NCI-H1092 treated with DMSO at 0.1 percent for 48 hours (cell line): ENCODE measurements around the gene TRIM27.
"Not testable (repeated sequence)": the region's sequence is repeated elsewhere in the genome, so short reads cannot be mapped to it uniquely, and the experiment has no call there.

Source experiments
- DNase-seq: peaks from one replicate; lab custom pipeline; 2025; lab: John Stamatoyannopoulos, UW

The TRIM27 gene

GRCh38 chr6:28941684-28942448, 18.1 kb upstream of the TRIM27 start:
- DNase-seq, result no peak

GRCh38 chr6:28940858-28941683, 17.3 kb upstream of the TRIM27 start:
- peak; percentile 63 for DNase-seq

GRCh38 chr6:28940294-28940857, 16.6 kb upstream of the TRIM27 start:
- DNase-seq, result peak; percentile 19

- DNase-seq, result no peak
Observed at GRCh38 chr6:28933069-28933468, 9.3 kb upstream of the TRIM27 start.

GRCh38 chr6:28929887-28930620, 6.3 kb upstream of the TRIM27 start:
- no peak for DNase-seq

GRCh38 chr6:28929339-28929738, 5.6 kb upstream of the TRIM27 start:
- DNase-seq, result not testable (repeated sequence)

GRCh38 chr6:28927846-28928245, 4.1 kb upstream of the TRIM27 start:
- no peak for DNase-seq

GRCh38 chr6:28922821-28923317, 916 bp downstream of the TRIM27 start:
- DNase-seq, result peak; percentile 35

GRCh38 chr6:28922004-28922820, 1.6 kb downstream of the TRIM27 start:
- no peak for DNase-seq

GRCh38 chr6:28920281-28920680, 3.5 kb downstream of the TRIM27 start:
- no peak for DNase-seq

GRCh38 chr6:28914941-28915340, 8.8 kb downstream of the TRIM27 start:
- no peak for DNase-seq

GRCh38 chr6:28910901-28911690, 12.7 kb downstream of the TRIM27 start:
- no peak for DNase-seq

GRCh38 chr6:28907394-28907793, 16.4 kb downstream of the TRIM27 start:
- DNase-seq, result no peak

- DNase-seq, result no peak
Observed at GRCh38 chr6:28906669-28907068, 17.1 kb downstream of the TRIM27 start.

- DNase-seq, result no peak
Observed at GRCh38 chr6:28903686-28904085, 20.1 kb downstream of the TRIM27 start.

GRCh38 chr6:28901831-28902230, 22.0 kb downstream of the TRIM27 start:
- DNase-seq, result no peak

GRCh38 chr6:28900577-28901256, 23.1 kb downstream of the TRIM27 start:
- no peak for DNase-seq

- DNase-seq, result no peak
Observed at GRCh38 chr6:28898710-28898965, 25.1 kb downstream of the TRIM27 start.

- no peak for DNase-seq
Observed at GRCh38 chr6:28897369-28897745, 26.4 kb downstream of the TRIM27 start.
